OCI-LY7 (cell line): Measurements from ENCODE around the gene SLC37A1. TPM values are rescaled to one million over a fixed set of nuclear protein-coding genes. Genes with fewer than 3 reads are reported as not detected.

Experiments
- BruUV-seq: library from RNA; stranded (reverse); fragments of 400-500 nt; replicated peaks from 2 replicates; lab custom pipeline; 2021; lab: Mats Ljungman, UMichigan
- CTCF ChIA-PET: fragments of 300-600 bp; sonication (Branson Sonifier 250); formaldehyde crosslinking; loops from one replicate; lab custom pipeline; 2022; ENCODE audit warnings: antibody characterized with exemption; ENCODE audit not compliant: unreplicated experiment; lab: Charles Lee
- POLR2A ChIA-PET: fragments of 300-600 bp; sonication (Branson Sonifier 250); formaldehyde crosslinking; loops from one replicate; lab custom pipeline; 2022; ENCODE audit warnings: antibody characterized with exemption; lab: Charles Lee
- DNase-seq: peaks from one replicate; pipeline ENCODE4 v3.0.0-alpha.2; 2015; ENCODE audit warnings: low spot score
- H2AFZ ChIP-seq: fragments of 200-600 bp; sonication (generic), shearing (Covaris generic); 2 replicates; pipeline ENCODE4 v1.6.1; 2014; ENCODE audit warnings: mild to moderate bottlenecking, antibody characterized with exemption, low read length, moderate library complexity
- H3K27ac ChIP-seq: fragments of 200-600 bp; sonication (generic); 2 replicates; pipeline ENCODE4 v1.5.1; 2014; ENCODE audit warnings: mixed run types, low read depth, mild to moderate bottlenecking, moderate library complexity, low read length, inconsistent platforms; ENCODE audit not compliant: poor library complexity, severe bottlenecking
- H3K36me3 ChIP-seq: fragments of 200-600 bp; sonication (generic); 2 replicates; pipeline ENCODE4 v1.6.1; 2014; ENCODE audit warnings: mild to moderate bottlenecking, antibody characterized with exemption, low read length, moderate library complexity, mixed read lengths; ENCODE audit not compliant: insufficient read depth
- H3K4me1 ChIP-seq: fragments of 200-600 bp; sonication (generic); 2 replicates; pipeline ENCODE4 v1.5.1; 2014; ENCODE audit warnings: mild to moderate bottlenecking, low read length; ENCODE audit not compliant: insufficient read depth, poor library complexity, severe bottlenecking
- H3K4me2 ChIP-seq: fragments of 200-600 bp; sonication (generic); 2 replicates; pipeline ENCODE4 v1.6.1; 2014; ENCODE audit warnings: mild to moderate bottlenecking, low read length
- H3K4me3 ChIP-seq: fragments of 200-600 bp; sonication (generic); 2 replicates; pipeline ENCODE4 v1.5.1; 2014; ENCODE audit warnings: mild to moderate bottlenecking, low read depth, low read length; ENCODE audit not compliant: poor library complexity, severe bottlenecking
- H3K79me2 ChIP-seq: fragments of 200-600 bp; sonication (generic); 2 replicates; pipeline ENCODE4 v1.6.1; 2016; ENCODE audit warnings: low read depth, mild to moderate bottlenecking, low read length, moderate library complexity, mixed read lengths; ENCODE audit not compliant: insufficient read depth
- H3K9me2 ChIP-seq: fragments of 200-600 bp; sonication (generic); 2 replicates; pipeline ENCODE4 v1.6.1; 2016; ENCODE audit warnings: mild to moderate bottlenecking, low read length, mixed read lengths; ENCODE audit not compliant: insufficient read depth
- H3K9me3 ChIP-seq: fragments of 200-600 bp; sonication (generic); 2 replicates; pipeline ENCODE4 v1.6.1; 2014; ENCODE audit warnings: mild to moderate bottlenecking, mixed run types, low read length, mixed read lengths
- H4K20me1 ChIP-seq: fragments of 200-600 bp; sonication (generic); 2 replicates; pipeline ENCODE4 v1.6.1; 2014; ENCODE audit warnings: mild to moderate bottlenecking, antibody characterized with exemption, low read length, moderate library complexity, mixed read lengths; ENCODE audit not compliant: insufficient read depth
- EZH2phosphoT487 ChIP-seq: fragments of 200-600 bp; sonication (generic); IDR thresholded peaks from 2 replicates; pipeline ENCODE4 v1.6.1; 2018; ENCODE audit warnings: low read depth, borderline replicate concordance, mild to moderate bottlenecking, mixed run types, antibody characterized with exemption, low read length, moderate library complexity, mixed read lengths
- intact Hi-C: fragments of 100-400 bp; cut with micrococcal nuclease; formaldehyde crosslinking; loops from one replicate; pipeline ENCODE4 v1.10.0; 2022; ENCODE audit not compliant: unreplicated experiment
- total RNA-seq, 2 experiments: library from RNA; depleted of rRNA in 1 of 2; stranded (reverse); fragments of >200 nt in 1 of 2; shearing (Covaris generic) in 1 of 2; gene quantifications; 2 replicates each; pipeline ENCODE4 v1.2.3, GENCODE V29; 2014 to 2022
- TF ChIP-seq, protein P1 (sequence below): fragments of 200-600 bp; sonication (generic); conservative IDR thresholded peaks from 2 replicates; pipeline ENCODE4 v1.5.1; 2014; ENCODE audit warnings: mild to moderate bottlenecking, antibody characterized with exemption, low read length, moderate library complexity, mixed read lengths

SLC37A1 gene
- total RNA-seq, 2 experiments from 2014 or later, result 22.5 to 27.6 TPM

DNA sequence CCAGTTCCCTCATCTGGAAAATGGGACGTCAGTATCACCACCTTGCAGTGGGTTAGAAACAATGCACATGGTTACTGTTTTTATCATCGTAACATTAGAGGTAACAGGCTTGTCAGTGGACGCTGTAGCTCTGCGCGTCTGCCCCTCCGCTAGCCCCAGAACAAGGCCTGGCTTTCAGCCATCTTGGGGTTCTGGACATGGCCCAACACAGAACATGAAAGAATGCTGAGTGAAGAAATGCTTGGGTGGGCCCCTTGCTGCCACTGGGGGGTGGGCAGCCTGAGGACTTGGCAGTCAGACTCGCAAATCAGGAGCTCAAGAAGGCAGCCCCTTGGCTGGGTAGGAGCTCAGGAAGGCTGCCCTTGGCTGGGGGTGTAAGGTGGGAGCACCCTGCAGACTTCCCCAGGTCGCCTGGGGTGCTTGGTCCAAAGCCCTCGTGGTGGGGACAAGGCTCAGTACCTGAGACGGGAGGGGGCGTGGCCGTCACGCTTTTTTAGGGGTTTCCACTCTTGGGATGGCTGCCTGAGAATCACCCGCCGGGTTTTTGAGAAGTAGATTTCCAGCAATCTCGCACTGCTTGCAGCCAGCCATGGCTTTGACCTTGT, 51.7 kb downstream of the SLC37A1 start:
- intact Hi-C loops, result loop anchor here (10.0 kb wide), 1 partner anchor 49 kb away; no protein-coding TSS in a partner anchor
- CTCF ChIA-PET, result no interaction called here
- Histone ChIP-seq H2AFZ (no peak overlapping the region), H3K36me3 (peaks cover 40% of the 10 kb centered on the region), H3K9me2 (no peaks in the 10 kb centered on the region), H4K20me1 (no peaks in the 10 kb centered on the region), H3K4me3 (no peak overlapping the region), H3K79me2 (peaks cover 12% of the 10 kb centered on the region; the same call in 1 of the 2 replicates), H3K4me2 (no peak overlapping the region), H3K9me3 (no peaks in the 10 kb centered on the region), H3K4me1 (peaks cover 36% of the 10 kb centered on the region), H3K27ac (no peak overlapping the region)
- no TSS peak for BruUV-seq
- DNase-seq, result no peak
- POLR2A ChIA-PET, result interaction anchor here (1.3 kb wide), 1 partner anchor 11 kb away, joined by 3 read pairs; no protein-coding TSS in a partner anchor
- TF ChIP-seq, protein P1, sequence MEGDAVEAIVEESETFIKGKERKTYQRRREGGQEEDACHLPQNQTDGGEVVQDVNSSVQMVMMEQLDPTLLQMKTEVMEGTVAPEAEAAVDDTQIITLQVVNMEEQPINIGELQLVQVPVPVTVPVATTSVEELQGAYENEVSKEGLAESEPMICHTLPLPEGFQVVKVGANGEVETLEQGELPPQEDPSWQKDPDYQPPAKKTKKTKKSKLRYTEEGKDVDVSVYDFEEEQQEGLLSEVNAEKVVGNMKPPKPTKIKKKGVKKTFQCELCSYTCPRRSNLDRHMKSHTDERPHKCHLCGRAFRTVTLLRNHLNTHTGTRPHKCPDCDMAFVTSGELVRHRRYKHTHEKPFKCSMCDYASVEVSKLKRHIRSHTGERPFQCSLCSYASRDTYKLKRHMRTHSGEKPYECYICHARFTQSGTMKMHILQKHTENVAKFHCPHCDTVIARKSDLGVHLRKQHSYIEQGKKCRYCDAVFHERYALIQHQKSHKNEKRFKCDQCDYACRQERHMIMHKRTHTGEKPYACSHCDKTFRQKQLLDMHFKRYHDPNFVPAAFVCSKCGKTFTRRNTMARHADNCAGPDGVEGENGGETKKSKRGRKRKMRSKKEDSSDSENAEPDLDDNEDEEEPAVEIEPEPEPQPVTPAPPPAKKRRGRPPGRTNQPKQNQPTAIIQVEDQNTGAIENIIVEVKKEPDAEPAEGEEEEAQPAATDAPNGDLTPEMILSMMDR, result no peak
- TF ChIP-seq EZH2phosphoT487, result no peak

DNA sequence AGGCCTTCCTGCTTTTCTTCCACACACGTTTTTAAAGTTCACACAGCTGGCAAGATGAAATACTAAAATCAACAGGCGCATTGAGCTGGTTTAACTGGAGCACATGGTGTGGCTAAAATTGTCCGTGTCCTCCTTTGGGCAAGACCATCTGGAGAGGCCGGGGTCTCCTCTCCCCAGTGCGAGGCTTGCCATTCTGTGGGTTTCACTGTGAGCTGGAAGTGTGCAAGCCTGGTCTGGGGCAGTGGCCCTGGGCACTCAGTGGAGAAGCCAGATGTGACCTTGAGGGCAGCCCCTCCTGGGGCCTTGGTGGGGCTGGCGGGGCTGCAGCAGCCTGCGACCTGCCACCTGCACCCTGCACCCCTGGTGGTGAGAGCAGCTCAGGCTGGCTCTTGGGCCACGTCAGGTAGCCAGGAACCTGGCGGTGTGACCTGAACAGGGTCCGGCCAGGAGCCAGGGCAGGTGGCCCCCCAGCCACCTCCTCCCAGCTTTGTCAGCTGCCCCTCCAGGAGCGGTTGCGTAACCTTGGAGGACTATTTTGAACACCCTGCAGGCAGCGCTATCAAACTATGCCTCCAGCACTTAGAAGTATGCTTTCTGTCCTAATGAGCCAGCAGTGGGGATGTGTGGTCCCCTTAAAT, 52.4 kb downstream of the SLC37A1 start:
- no peak overlapping the region for H2AFZ ChIP-seq
- H3K4me2 ChIP-seq, result no peak overlapping the region
- DNase-seq, result no peak
- TF ChIP-seq, protein P1, result no peak
- TF ChIP-seq EZH2phosphoT487, result no peak
- H4K20me1 ChIP-seq, result no peaks in the 10 kb centered on the region
- H3K27ac ChIP-seq, result no peak overlapping the region
- no peak overlapping the region for H3K4me3 ChIP-seq
- ChIA-PET POLR2A (no interaction called here), CTCF (no interaction called here)
- H3K4me1 ChIP-seq, result peaks cover 29% of the 10 kb centered on the region
- intact Hi-C loops, result loop anchor here (10.0 kb wide), 1 partner anchor 49 kb away; no protein-coding TSS in a partner anchor
- no peaks in the 10 kb centered on the region for H3K9me3 ChIP-seq
- H3K9me2 ChIP-seq, result no peaks in the 10 kb centered on the region
- H3K79me2 ChIP-seq, result peaks cover 5% of the 10 kb centered on the region; the same call in 1 of the 2 replicates
- no TSS peak for BruUV-seq
- H3K36me3 ChIP-seq, result peaks cover 47% of the 10 kb centered on the region
